ENCODE results near the gene THOC2. TPM values are rescaled to one million over a fixed set of nuclear protein-coding genes. Genes with fewer than 3 reads are reported as not detected.

Gene THOC2
- total and polyA plus RNA-seq, 2 of the 8 experiments (the other 6 are each of a cell fraction or from before 2014, with no cell fraction given) = 32.7 to 68.8 TPM

GRCh38 chrX:123731258-123731986 is 1.4 kb downstream of the THOC2 start (continued):
- TF ChIP-seq CHD7 (IDR thresholded peaks at IDR 0.05; ENCODE audit: insufficient replicate concordance, low read length) (no peak), SIN3A (conservative IDR thresholded peaks at IDR 0.05 in 1 of 2, IDR thresholded peaks at IDR 0.05 in 1 of 2; ENCODE audit: low read depth in 1 of 2, low read length in 2 of 2) (no peak), SP1 (IDR thresholded peaks at IDR 0.05; ENCODE audit: low read depth, low read length) (no peak)
